MM.1S (cell line): Measurements from ENCODE around the gene ALDH8A1.

Experiments used
- DNase-seq: peaks from one replicate; pipeline ENCODE4 v3.0.0-alpha.2; 2015
- H2AFZ ChIP-seq: fragments of 300-600 bp; sonication (generic); 2 replicates; pipeline ENCODE4 v1.6.0; 2016; ENCODE audit warnings: antibody characterized with exemption, low read length
- H3F3A ChIP-seq: fragments of 300-600 bp; sonication (generic); 2 replicates; pipeline ENCODE4 v1.6.1; 2016; ENCODE audit warnings: mild to moderate bottlenecking, antibody characterized with exemption, low read length, moderate library complexity, mixed read lengths; ENCODE audit not compliant: insufficient read depth
- H3K27ac ChIP-seq: fragments of 300-600 bp; sonication (generic); 2 replicates; pipeline ENCODE4 v1.5.1; 2016; ENCODE audit warnings: mild to moderate bottlenecking, low read length
- H3K27me3 ChIP-seq: fragments of 300-600 bp; sonication (generic); replicated peaks from 2 replicates; pipeline ENCODE4 v1.6.0; 2016; ENCODE audit warnings: low read length; ENCODE audit not compliant: insufficient read depth
- H3K36me3 ChIP-seq: fragments of 300-600 bp; sonication (generic); replicated peaks from 2 replicates; pipeline ENCODE4 v1.6.1; 2016; ENCODE audit warnings: mild to moderate bottlenecking, low read length, mixed read lengths; ENCODE audit not compliant: insufficient read depth
- H3K4me1 ChIP-seq: fragments of 300-600 bp; sonication (generic); 2 replicates; pipeline ENCODE4 v1.6.1; 2016; ENCODE audit warnings: low read length, mixed read lengths
- H3K4me2 ChIP-seq: fragments of 300-600 bp; sonication (generic); 2 replicates; pipeline ENCODE4 v1.6.0; 2016; ENCODE audit warnings: low read depth, low read length
- H3K4me3 ChIP-seq: fragments of 300-600 bp; sonication (generic); 2 replicates; pipeline ENCODE4 v1.5.1; 2016; ENCODE audit warnings: low read length, mixed read lengths
- H3K79me2 ChIP-seq: fragments of 300-600 bp; sonication (generic); 2 replicates; pipeline ENCODE4 v1.6.1; 2016; ENCODE audit warnings: mixed run types, low read length, mixed read lengths
- H3K9ac ChIP-seq: fragments of 300-600 bp; sonication (generic); 2 replicates; pipeline ENCODE4 v1.6.1; 2016; ENCODE audit warnings: low read length, mixed read lengths
- H3K9me2 ChIP-seq: fragments of 300-600 bp; sonication (generic); replicated peaks from 2 replicates; pipeline ENCODE4 v1.6.1; 2016; ENCODE audit warnings: mild to moderate bottlenecking, low read length, mixed read lengths; ENCODE audit not compliant: insufficient read depth
- H3K9me3 ChIP-seq: fragments of 300-600 bp; sonication (generic); replicated peaks from 2 replicates; pipeline ENCODE4 v1.6.1; 2016; ENCODE audit warnings: mild to moderate bottlenecking, low read length, mixed read lengths; ENCODE audit not compliant: insufficient read depth
- H4K20me1 ChIP-seq: fragments of 300-600 bp; sonication (generic); 2 replicates; pipeline ENCODE4 v1.6.1; 2016; ENCODE audit warnings: mild to moderate bottlenecking, low read length, moderate library complexity, mixed read lengths; ENCODE audit not compliant: insufficient read depth
- CTCF ChIP-seq: fragments of 300-600 bp; sonication (generic); IDR thresholded peaks from 2 replicates; pipeline ENCODE4 v1.5.1; 2016; ENCODE audit warnings: antibody characterized with exemption, low read length, mixed read lengths
- EZH2 ChIP-seq: fragments of 300-600 bp; sonication (generic); optimal IDR thresholded peaks from 2 replicates; pipeline ENCODE3; 2017; ENCODE audit warnings: low read depth, mild to moderate bottlenecking, antibody characterized with exemption, low read length, mixed read lengths
- EZH2phosphoT487 ChIP-seq: fragments of 300-600 bp; sonication (generic); IDR thresholded peaks from 2 replicates; pipeline ENCODE4 v1.6.1; 2018; ENCODE audit warnings: antibody characterized with exemption, low read length

Gene ALDH8A1

GRCh38 chr6:134974370-134974769 lies 24.5 kb upstream of the ALDH8A1 start:
- H3K9me2 ChIP-seq, result no peaks in the 10 kb centered on the region
- H4K20me1 ChIP-seq, result no peaks in the 10 kb centered on the region
- no peak overlapping the region for H3K9ac ChIP-seq
- peaks cover 17% of the 10 kb centered on the region; the same call in 1 of the 2 replicates for H3K79me2 ChIP-seq
- no peak for DNase-seq
- H3K9me3 ChIP-seq, result no peaks in the 10 kb centered on the region
- TF ChIP-seq EZH2 (no peak), EZH2phosphoT487 (no peak), CTCF (no peak)
- H3K27ac ChIP-seq, result no peak overlapping the region
- H3K4me2 ChIP-seq, result no peak overlapping the region
- no peak overlapping the region for H2AFZ ChIP-seq
- no peak overlapping the region for H3K4me3 ChIP-seq
- no peaks in the 10 kb centered on the region for H3K36me3 ChIP-seq
- H3K4me1 ChIP-seq, result no peaks in the 10 kb centered on the region
- H3K27me3 ChIP-seq, result no peaks in the 10 kb centered on the region
- no peaks in the 10 kb centered on the region for H3F3A ChIP-seq

GRCh38 chr6:134967711-134968110 lies 17.8 kb upstream of the ALDH8A1 start:
- H3K27me3 ChIP-seq, result no peaks in the 10 kb centered on the region
- H3K27ac ChIP-seq, result no peak overlapping the region
- no peak for DNase-seq
- H3K4me1 ChIP-seq, result no peaks in the 10 kb centered on the region
- H3K4me2 ChIP-seq, result no peak overlapping the region
- H3K9me2 ChIP-seq, result no peaks in the 10 kb centered on the region
- TF ChIP-seq CTCF (no peak), EZH2 (no peak), EZH2phosphoT487 (no peak)
- H3K9me3 ChIP-seq, result no peaks in the 10 kb centered on the region
- H2AFZ ChIP-seq, result no peak overlapping the region
- no peaks in the 10 kb centered on the region for H3K79me2 ChIP-seq
- no peaks in the 10 kb centered on the region for H4K20me1 ChIP-seq
- no peaks in the 10 kb centered on the region for H3F3A ChIP-seq
- peaks cover 14% of the 10 kb centered on the region; the same call in 1 of the 2 replicates for H3K36me3 ChIP-seq
- no peak overlapping the region for H3K4me3 ChIP-seq
- H3K9ac ChIP-seq, result no peak overlapping the region

GRCh38 chr6:134964451-134965203 lies 14.7 kb upstream of the ALDH8A1 start:
- H3K79me2 ChIP-seq, result no peaks in the 10 kb centered on the region
- H2AFZ ChIP-seq, result no peak overlapping the region
- no peak overlapping the region for H3K4me2 ChIP-seq
- no peak for DNase-seq
- H3K9me2 ChIP-seq, result no peaks in the 10 kb centered on the region
- no peak for TF ChIP-seq EZH2phosphoT487
- no peak for TF ChIP-seq EZH2
- no peak for TF ChIP-seq CTCF
- H3K9ac ChIP-seq, result no peak overlapping the region
- H3F3A ChIP-seq, result no peaks in the 10 kb centered on the region
- H4K20me1 ChIP-seq, result no peaks in the 10 kb centered on the region
- peaks cover 14% of the 10 kb centered on the region; the same call in 1 of the 2 replicates for H3K36me3 ChIP-seq
- no peaks in the 10 kb centered on the region for H3K27me3 ChIP-seq
- no peaks in the 10 kb centered on the region for H3K4me1 ChIP-seq
- no peak overlapping the region for H3K4me3 ChIP-seq
- no peak overlapping the region for H3K27ac ChIP-seq
- no peaks in the 10 kb centered on the region for H3K9me3 ChIP-seq
